Thymus (tissue), 14 donors: Measurements from ENCODE around the gene RAB7A. TPM values are rescaled to one million over a fixed set of nuclear protein-coding genes. Genes with fewer than 3 reads are reported as not detected.
A peak's percentile ranks its signal among the peaks of the same experiment; 100 is the strongest.

Experiments
- DNase-seq, 9 donors: peaks; one replicate each; pipeline ENCODE4 v3.0.0-alpha.2; 2013; ENCODE audit warnings: low spot score in 9 of 9, low read depth in 6 of 9, missing footprints in 1 of 9
- H3K27ac ChIP-seq, 2 donors: one replicate each; pipeline ENCODE4 v1.5.1; 2013; ENCODE audit warnings: control low read depth in 1 of 2, low read depth in 1 of 2, low read length in 1 of 2, mild to moderate bottlenecking in 1 of 2, moderate library complexity in 1 of 2
- H3K27me3 ChIP-seq, 2 donors: one replicate each; pipeline ENCODE4 v1.5.1; 2013; ENCODE audit warnings: low read length in 1 of 2; ENCODE audit not compliant: control insufficient read depth in 2 of 2, insufficient read depth in 1 of 2
- H3K36me3 ChIP-seq, 2 donors: one replicate each; pipeline ENCODE4 v1.5.1; 2013; ENCODE audit warnings: low read length in 1 of 2, mild to moderate bottlenecking in 1 of 2, moderate library complexity in 1 of 2; ENCODE audit not compliant: control insufficient read depth in 2 of 2, insufficient read depth in 2 of 2
- H3K4me1 ChIP-seq, 2 donors: one replicate each; pipeline ENCODE4 v1.5.1; 2013; ENCODE audit warnings: low read length in 2 of 2; ENCODE audit not compliant: control insufficient read depth in 2 of 2, insufficient read depth in 2 of 2
- H3K4me3 ChIP-seq, 2 donors: one replicate each; pipeline ENCODE4 v1.5.1; 2013; ENCODE audit warnings: low read length in 2 of 2, control low read depth in 1 of 2, mild to moderate bottlenecking in 1 of 2
- H3K9me3 ChIP-seq, 2 donors: one replicate each; pipeline ENCODE4 v1.5.1; 2013; ENCODE audit warnings: low read length in 1 of 2, mild to moderate bottlenecking in 1 of 2; ENCODE audit not compliant: control insufficient read depth in 2 of 2, insufficient read depth in 1 of 2
- WGBS: extraction: QIAGEN DNeasy Blood & Tissue Kit; methylation state at CpG from one replicate; pipeline ENCODE4 v1.1.7; 2013; 5-methylcytosine and 5-hydroxymethylcytosine counted together
- long read RNA-seq, 10 donors: transcript quantifications; one replicate each; lab custom pipeline, GENCODE V29; 2026
- polyA plus RNA-seq: library from polyadenylated mRNA; stranded (reverse); fragments of 200-250 nt; gene quantifications from one replicate; pipeline ENCODE4 v1.2.3, GENCODE V29; 2013
- total RNA-seq: library from RNA; stranded (reverse); fragments of 120-200 nt; gene quantifications from one replicate; pipeline ENCODE4 v1.2.4, GENCODE V29; 2013
- donor health status: healthy.

The RAB7A gene
- total RNA-seq (42.9 TPM), polyA plus RNA-seq (167 TPM)
- long read RNA-seq, donor 1, transcript RAB7A-201 (6 exons, 2,244 nt): major isoform, 8 of 8 reads
- long read RNA-seq, donor 1, partial matches to known transcripts: 0 of 8 reads
- long read RNA-seq, donor 1, other reads (novel, unspliced or antisense): 0 of 8 reads
- long read RNA-seq, donor 2, transcript RAB7A-201 (6 exons, 2,244 nt): major isoform, 167 of 190 reads
- long read RNA-seq, donor 2, partial matches to known transcripts: 21 of 190 reads
- long read RNA-seq, donor 2, other reads (novel, unspliced or antisense): 0 of 190 reads
- long read RNA-seq, donor 3, transcript RAB7A-201 (6 exons, 2,244 nt): major isoform, 81 of 109 reads
- long read RNA-seq, donor 3, partial matches to known transcripts: 25 of 109 reads
- long read RNA-seq, donor 3, other reads (novel, unspliced or antisense): 0 of 109 reads
- long read RNA-seq, donor 4, transcript RAB7A-201 (6 exons, 2,244 nt): major isoform, 39 of 99 reads
- long read RNA-seq, donor 4, partial matches to known transcripts: 60 of 99 reads
- long read RNA-seq, donor 4, other reads (novel, unspliced or antisense): 0 of 99 reads
- long read RNA-seq, donor 5, transcript RAB7A-201 (6 exons, 2,244 nt): major isoform, 107 of 149 reads
- long read RNA-seq, donor 5, partial matches to known transcripts: 40 of 149 reads
- long read RNA-seq, donor 5, other reads (novel, unspliced or antisense): 0 of 149 reads
- long read RNA-seq, donor 6, transcript RAB7A-201 (6 exons, 2,244 nt): major isoform, 71 of 76 reads
- long read RNA-seq, donor 6, partial matches to known transcripts: 5 of 76 reads
- long read RNA-seq, donor 6, other reads (novel, unspliced or antisense): 0 of 76 reads
- long read RNA-seq, donor 7, transcript RAB7A-201 (6 exons, 2,244 nt): major isoform, 104 of 189 reads
- long read RNA-seq, donor 7, partial matches to known transcripts: 84 of 189 reads
- long read RNA-seq, donor 7, other reads (novel, unspliced or antisense): 0 of 189 reads
- long read RNA-seq, donor 8, transcript RAB7A-201 (6 exons, 2,244 nt): major isoform, 25 of 26 reads
- long read RNA-seq, donor 8, partial matches to known transcripts: 0 of 26 reads
- long read RNA-seq, donor 8, other reads (novel, unspliced or antisense): 0 of 26 reads
- long read RNA-seq, donor 9, transcript RAB7A-201 (6 exons, 2,244 nt): major isoform, 47 of 53 reads
- long read RNA-seq, donor 9, partial matches to known transcripts: 6 of 53 reads
- long read RNA-seq, donor 9, other reads (novel, unspliced or antisense): 0 of 53 reads
- long read RNA-seq, donor 10, transcript RAB7A-201 (6 exons, 2,244 nt): major isoform, 74 of 117 reads
- long read RNA-seq, donor 10, partial matches to known transcripts: 36 of 117 reads
- long read RNA-seq, donor 10, other reads (novel, unspliced or antisense): 6 of 117 reads

GRCh38 chr3:128726023-128727016 is at the start of gene RAB7A:
RAB7A (plus strand) TSS chr3:128726183; CDS start chr3:128795368, 69,185 bp downstream.
- Histone ChIP-seq H3K36me3 (peaks cover 4 to 5% of the 10 kb centered on the region in 2 donors), H3K4me1 (peaks cover 8 to 21% of the 10 kb centered on the region in 2 donors), H3K9me3 (no peaks in the 10 kb centered on the region), H3K27ac (peak within 1 kb of the TSS; percentile 73 to 92), H3K4me3 (peak within 1 kb of the TSS; percentile 95 to 100), H3K27me3 (no peaks in the 10 kb centered on the region)
- under 1% methylated on average over 93 of the region's 93 CpGs for WGBS
- peak; percentile 90 to 98 (median 94) for DNase-seq

- Histone ChIP-seq H3K9me3 (no peaks in the 10 kb centered on the region), H3K27me3 (no peaks in the 10 kb centered on the region), H3K4me3 (no peak overlapping the region), H3K36me3 (no peaks in the 10 kb centered on the region), H3K27ac (no peak overlapping the region), H3K4me1 (peaks cover 4 to 28% of the 10 kb centered on the region in 2 donors)
- no peak for DNase-seq
- WGBS: 98% methylated on average over 2 of the region's 2 CpGs
Observed at GRCh38 chr3:128679338-128679737, 46.6 kb upstream of the RAB7A start.

DNA sequence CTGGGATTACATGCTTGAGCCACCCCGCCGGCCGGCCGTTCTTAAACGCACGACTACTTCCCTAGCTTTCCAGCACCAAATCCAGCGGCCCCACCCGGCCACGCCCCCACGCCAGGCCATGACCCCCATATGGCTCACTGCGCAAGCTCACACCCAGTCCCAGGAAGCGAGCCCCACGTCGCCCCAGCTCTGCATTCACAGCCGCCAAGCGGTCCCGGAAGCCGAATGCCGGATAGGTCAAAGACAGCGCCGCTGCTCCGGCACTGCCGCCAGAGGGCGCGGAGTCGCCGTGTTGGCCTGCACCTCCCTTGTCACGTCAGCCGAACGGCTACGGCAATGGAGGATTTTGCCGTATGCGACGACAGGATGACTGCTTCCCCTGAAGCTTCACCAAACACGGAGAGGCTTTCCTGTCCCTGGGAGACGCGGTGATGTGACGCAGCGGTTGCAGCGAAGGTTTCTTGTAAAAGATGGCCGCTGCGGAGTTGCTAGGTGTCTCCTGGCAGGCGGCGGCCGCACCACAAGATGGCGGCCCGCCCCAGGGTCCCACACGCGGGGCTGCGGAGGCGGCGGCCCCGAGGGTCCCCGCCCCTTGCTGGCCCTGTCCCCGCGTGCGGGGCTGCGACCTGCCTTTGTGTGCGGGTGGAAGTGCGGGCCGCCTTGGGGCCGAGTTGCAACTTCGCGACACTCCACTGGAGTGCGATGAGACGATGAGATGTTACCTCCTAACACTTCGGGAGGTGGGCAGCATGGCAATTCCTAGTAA is 45.2 kb upstream of the RAB7A start:
- WGBS: under 1% methylated on average over 67 of the region's 67 CpGs
- no peaks in the 10 kb centered on the region for H3K27me3 ChIP-seq
- no peaks in the 10 kb centered on the region for H3K36me3 ChIP-seq
- H3K4me1 ChIP-seq: peaks cover 5 to 19% of the 10 kb centered on the region in 2 donors
- H3K4me3 ChIP-seq: peak overlapping the region; percentile 64 to 77
- no peaks in the 10 kb centered on the region for H3K9me3 ChIP-seq
- peak overlapping the region; percentile 98 to 100 for H3K27ac ChIP-seq
- peak; percentile 95 to 99 (median 97) for DNase-seq

- DNase-seq: no peak
- 44% methylated on average over 9 of the region's 9 CpGs for WGBS
- peak overlapping the region; percentile 64 to 77 for H3K4me3 ChIP-seq
- no peaks in the 10 kb centered on the region for H3K36me3 ChIP-seq
- peaks cover 5 to 19% of the 10 kb centered on the region in 2 donors for H3K4me1 ChIP-seq
- no peaks in the 10 kb centered on the region for H3K27me3 ChIP-seq
- H3K27ac ChIP-seq: peak overlapping the region; percentile 98 to 100
- H3K9me3 ChIP-seq: no peaks in the 10 kb centered on the region
Observed at GRCh38 chr3:128681369-128681829, 44.6 kb upstream of the RAB7A start.

DNA sequence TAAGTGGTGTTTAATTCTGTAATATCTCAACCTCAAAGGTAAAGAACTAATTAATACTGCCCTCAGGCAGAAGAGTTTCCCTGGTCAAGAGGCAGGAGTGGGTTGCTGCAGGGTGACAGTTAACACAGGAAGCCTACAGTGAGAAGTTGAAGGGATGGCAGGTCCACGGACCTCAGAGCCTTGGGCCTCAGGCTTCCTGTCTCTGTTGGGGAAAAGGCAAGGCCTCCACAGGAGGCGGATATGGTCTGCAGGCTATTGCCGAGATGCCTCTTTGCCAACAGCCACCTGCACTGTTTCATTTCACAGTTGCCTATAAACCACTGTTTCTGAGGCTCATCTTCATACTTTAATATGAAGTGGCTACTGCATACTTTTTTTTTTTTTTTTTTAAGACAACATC is 42.0 kb upstream of the RAB7A start:
- no peaks in the 10 kb centered on the region for H3K9me3 ChIP-seq
- H3K27me3 ChIP-seq: no peaks in the 10 kb centered on the region
- H3K4me1 ChIP-seq: peaks cover 5 to 19% of the 10 kb centered on the region in 2 donors
- peak overlapping the region in 1 of 2 donors; percentile 61 for H3K27ac ChIP-seq
- no peaks in the 10 kb centered on the region for H3K36me3 ChIP-seq
- no peak overlapping the region for H3K4me3 ChIP-seq
- 29% methylated on average over 3 of the region's 3 CpGs for WGBS
- peak in 2 of 9 donors; percentile 28 to 54 for DNase-seq

- peak in 1 of 9 donors; percentile 7 for DNase-seq
- Histone ChIP-seq H3K4me1 (peaks cover 5 to 19% of the 10 kb centered on the region in 2 donors), H3K36me3 (no peaks in the 10 kb centered on the region), H3K27me3 (no peaks in the 10 kb centered on the region), H3K9me3 (no peaks in the 10 kb centered on the region), H3K4me3 (no peak overlapping the region), H3K27ac (no peak overlapping the region)
- WGBS: 97% methylated on average over 11 of the region's 11 CpGs
Observed at GRCh38 chr3:128684986-128685726, 40.8 kb upstream of the RAB7A start.

GRCh38 chr3:128686465-128686864 is 39.5 kb upstream of the RAB7A start:
- Histone ChIP-seq H3K36me3 (no peaks in the 10 kb centered on the region), H3K4me3 (no peak overlapping the region), H3K27me3 (no peaks in the 10 kb centered on the region), H3K27ac (no peak overlapping the region), H3K4me1 (peaks cover 5 to 15% of the 10 kb centered on the region in 2 donors), H3K9me3 (no peaks in the 10 kb centered on the region)
- WGBS: 98% methylated on average over 8 of the region's 8 CpGs
- no peak for DNase-seq
